HG03469 (cell line): ENCODE measurements around the gene PDLIM1.
A peak's percentile ranks its signal among the peaks of the same experiment; 100 is the strongest.

Experiments used
- ATAC-seq: cut with Tn5 transposase; IDR thresholded peaks from one replicate; pipeline ENCODE4 v1.9.1; 2021; ENCODE audit warnings: mild to moderate bottlenecking, moderate library complexity, moderate number of reproducible peaks; ENCODE audit not compliant: unreplicated experiment

The PDLIM1 gene

DNA sequence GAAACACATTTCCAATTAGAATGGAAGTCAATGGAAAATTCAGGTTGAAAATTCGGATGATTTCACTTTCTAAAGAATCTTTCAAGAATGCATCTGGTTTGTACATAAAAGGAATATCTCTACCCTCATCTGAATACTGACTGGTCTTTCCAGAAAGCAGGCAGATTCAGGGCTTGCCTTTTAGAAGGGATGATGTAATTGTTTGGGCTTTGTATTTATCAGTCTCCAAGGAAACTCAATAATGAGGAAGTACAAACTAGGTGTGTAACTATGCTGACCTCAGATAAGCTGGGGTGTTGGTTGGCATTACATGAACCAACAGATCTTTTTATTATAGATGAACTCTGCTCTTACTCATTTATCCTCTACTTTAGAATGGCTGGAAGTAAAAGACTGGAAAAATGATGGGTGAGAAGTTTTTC, 24.1 kb downstream of the PDLIM1 start:
- peak; percentile 87 for ATAC-seq

DNA sequence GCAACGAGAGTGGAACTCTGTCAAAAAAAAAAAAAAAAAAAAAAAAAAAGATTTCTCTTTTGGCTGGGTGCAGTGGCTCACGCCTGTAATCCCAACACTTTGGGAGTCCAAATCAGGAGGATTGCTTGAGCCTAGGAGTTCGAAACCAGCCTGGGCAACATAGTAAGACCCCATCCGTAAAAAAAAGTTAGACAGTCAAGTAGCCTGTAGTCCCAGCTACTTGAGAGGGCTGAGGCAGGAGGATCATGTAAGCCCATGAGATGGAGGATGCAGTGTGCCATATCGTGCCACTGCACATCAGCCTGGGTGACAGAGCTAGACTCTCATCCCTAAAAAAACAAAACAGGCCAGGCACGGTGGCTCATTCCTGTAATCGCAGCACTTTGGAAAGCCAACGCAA, 25.2 kb downstream of the PDLIM1 start:
- ATAC-seq, result no peak

DNA sequence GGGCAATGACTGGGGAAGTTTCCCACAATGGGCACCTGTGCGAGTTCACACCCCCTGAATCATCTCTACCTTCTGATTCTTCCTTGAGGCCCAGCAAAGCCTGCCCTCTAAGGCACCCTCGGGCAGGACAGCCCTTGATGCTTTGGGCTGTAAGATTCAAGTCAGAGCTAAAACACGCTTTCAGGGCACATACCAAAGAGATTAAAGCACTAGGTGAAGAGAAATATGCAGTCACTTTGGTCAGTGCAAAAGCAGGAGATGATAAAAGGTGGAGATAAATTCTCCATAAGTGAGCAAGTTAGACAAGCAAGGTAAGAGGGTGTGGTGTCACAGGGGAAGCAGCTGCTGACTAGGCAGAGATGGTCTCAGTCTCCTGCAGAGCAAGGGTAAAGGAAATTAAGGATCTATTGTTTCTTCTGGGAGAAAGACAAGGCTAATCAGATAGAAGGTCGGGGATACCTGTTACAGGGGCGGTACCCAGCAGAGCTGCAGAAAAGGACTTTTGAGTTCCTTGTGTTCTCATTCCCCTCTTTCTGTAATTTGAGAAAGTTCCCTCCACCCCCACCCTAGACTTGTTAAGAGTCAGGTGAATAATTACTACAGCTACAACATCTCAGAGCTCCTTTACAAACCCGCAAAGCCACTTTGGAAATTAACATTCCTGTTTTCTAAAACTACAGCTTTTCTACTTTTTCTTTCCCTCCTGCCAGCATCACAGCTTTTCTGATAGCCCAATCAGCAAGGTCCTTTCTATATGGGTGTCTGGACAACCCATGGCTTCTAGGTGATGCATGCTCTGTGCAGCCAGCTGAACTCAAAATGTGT, 26.4 kb downstream of the PDLIM1 start:
- ATAC-seq, result no peak

DNA sequence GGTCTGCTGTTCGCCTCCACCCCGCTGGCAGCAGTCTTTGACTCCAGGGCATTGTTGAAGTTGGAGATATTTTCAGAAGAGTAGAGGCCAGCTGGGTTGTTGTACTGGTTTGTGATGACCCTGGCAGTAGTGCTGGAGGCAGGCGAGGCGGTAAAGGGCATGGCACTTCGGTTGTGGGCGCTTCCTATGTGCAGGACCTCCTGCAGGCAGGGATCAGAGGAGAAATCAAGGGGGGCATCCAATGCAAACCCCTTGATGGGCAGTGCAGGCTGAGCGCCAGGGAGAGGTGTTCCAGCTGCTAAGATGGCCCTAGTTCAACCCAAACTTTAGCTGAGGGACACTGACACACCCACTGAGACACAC, 27.0 kb downstream of the PDLIM1 start:
- no peak for ATAC-seq

DNA sequence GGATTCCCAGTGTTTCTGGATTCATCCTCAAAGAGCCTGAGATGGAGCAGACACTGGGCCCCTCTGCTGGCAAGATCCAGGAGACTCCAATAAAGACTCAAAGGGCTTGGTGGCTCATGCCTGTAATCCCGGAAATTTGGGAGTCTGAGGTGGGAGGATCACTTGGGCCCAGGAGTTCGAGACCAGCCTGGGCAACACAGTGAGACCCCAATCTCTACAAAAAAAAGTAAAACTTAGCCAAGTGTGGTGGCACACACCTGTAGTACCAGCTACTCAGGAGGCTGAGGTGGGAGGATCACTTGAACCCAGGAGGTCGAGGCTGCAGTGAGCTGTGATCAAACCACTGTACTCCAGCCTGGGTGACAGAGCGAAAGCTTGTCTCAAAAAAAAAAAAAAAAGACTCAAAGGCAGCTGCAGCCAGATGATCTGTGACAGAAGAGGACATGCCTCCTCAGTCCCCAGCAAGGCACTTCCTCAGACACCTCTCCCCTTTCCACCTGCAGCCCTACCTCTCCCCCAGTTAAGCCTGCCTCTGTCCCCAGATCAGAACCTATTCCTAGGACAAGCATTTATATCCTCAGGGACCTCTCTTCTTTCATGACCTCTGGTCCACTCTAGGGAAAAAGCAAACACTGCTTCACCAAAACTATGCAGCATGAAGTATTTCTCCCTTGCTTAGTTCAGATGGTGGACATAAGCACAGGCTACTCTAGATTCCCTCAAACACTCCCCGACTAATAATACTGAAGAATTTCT, 27.9 kb downstream of the PDLIM1 start:
- no peak for ATAC-seq

DNA sequence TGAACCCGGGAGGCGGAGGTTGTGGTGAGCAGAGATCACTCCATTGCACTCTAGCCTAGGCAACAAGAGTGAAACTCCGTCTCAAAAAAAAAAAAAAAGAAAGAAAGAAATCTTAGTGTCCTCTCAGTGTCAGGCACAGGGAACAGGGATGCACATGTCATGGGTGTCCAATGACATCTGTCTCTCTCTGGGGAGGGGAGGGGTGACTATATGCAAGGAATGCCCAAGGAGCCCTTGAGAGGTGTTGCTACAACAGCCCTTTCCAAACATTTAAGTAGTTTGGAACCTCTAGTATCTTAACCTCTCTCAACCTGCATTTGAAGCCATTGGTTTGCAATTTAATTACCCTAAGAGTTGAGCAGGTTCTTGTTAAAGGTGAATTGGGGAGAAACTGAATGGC, 28.9 kb downstream of the PDLIM1 start:
- ATAC-seq, result no peak

DNA sequence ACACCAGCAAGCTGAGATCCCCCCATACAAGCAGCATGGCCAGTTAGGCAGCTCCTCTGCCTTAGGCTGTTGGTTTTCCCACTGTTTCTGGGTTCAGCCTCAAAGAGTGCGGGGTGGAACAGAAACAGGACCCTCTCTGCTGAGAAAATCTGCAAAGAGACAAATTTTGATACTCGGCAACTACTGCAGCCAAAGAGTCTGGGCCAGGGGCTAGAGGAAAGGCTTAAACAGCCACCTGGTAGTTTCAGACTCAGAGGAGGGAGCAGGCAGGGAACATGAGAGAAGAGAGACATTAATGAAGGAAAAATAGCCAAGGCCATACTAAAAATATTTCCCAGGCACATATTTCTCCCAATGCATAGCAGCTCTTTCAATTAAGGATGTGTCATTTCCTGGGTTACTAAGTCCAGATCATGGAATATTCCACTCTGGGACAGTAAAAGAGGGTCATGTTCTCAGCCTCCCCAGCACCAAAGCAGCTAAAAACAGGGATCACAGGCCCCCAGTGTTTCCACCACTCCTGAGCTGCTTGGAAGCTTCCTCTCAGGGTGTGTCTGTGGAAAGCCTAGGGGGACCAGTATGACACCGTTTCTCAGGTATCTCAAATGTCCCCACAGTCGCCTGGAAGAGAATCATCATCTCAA, 29.8 kb downstream of the PDLIM1 start:
- ATAC-seq, result no peak

DNA sequence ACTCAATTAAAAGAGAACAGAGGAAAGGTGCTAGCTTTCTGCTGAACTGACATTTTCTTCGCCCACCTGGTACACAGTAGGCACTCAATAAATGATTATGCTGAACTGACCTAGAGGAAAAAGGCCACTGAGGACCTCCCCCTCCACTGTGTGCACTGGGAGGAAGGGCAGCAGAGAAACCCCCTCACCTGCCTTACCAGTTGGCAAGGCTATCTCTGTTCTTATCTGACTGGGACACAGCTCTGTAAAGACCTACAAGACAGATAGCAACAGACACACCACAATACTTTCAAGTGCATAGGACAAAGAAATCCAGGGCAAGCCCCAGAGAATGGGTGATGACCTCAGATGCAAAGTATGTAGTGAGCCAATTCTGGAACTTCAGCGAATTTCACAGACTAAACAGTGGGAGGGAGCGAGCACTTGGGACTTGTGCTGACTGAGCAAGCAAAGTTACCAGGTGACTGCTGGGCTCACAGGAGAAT, 30.4 kb downstream of the PDLIM1 start:
- peak; percentile 56 for ATAC-seq

DNA sequence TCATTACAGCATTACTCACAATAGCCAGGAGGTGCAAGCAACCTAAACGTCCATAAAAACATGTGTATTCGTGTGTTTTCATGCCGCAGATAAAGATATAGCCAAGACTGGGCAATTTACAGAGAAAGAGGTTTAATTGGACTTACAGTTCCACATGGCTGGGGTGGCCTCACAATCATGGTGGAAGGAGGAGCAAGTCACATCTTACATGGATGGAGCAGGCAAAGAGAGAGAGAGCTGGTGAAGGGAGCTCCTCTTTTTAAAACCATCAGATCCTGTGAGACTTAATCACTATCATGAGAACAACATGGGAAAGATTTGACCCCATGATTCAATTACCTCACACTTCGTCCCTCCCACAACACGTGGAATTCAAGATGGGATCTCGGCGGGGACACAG, 33.0 kb downstream of the PDLIM1 start:
- ATAC-seq, result no peak

DNA sequence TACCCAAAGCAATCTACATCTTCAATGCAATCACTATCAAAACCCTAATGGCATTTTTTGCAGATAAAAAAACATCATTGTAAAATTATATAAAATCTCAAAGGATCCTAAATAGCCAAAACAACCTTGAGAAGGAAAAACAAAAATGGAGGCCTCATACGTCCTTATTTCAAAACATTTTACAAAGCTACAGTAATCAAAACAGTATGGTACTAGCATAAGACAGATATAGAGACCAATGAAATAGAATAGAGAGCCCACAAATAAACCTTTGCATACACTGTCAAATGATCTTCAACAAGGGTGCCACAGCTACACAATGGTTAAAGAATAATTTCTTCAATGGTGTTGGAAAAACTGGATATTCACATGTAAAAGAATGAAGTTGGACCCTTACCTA, 34.5 kb downstream of the PDLIM1 start:
- ATAC-seq, result no peak

DNA sequence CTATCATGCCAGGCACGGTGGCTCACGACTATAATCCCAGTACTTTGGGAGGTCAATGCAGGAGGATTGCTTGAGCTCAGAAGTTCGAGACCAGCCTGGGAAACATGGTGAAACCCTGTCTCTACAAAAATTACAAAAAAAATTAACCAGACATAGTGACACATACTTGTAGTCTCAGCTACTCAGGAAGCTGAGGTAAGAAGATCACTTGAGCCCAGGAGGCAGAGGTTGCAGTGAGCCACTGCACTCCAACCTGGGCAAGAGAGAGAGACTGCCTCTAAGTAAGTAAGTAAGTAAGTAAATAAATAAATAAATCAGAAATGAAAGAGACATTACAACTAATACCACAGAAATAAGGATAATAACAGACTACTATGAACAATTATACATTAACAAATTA, 36.2 kb downstream of the PDLIM1 start:
- ATAC-seq, result peak; percentile 52

DNA sequence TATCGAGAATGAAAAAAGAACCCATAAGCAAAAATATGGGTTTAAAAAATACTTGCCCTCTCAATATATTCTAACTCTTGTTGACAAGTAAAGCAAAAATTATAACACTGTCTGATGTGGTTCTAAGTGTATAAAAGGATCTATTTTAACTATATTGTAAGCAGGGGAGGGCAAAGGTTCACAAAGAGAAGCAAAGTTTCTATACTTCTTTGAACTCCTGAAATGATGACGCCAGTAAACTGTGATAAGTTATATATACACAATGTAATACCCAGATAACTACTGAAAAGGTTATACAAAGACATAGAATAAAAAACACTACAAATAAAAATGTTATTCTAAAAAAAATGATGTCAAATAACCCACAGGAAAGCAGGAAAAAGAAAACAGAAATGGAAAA, 37.1 kb downstream of the PDLIM1 start:
- ATAC-seq, result no peak

DNA sequence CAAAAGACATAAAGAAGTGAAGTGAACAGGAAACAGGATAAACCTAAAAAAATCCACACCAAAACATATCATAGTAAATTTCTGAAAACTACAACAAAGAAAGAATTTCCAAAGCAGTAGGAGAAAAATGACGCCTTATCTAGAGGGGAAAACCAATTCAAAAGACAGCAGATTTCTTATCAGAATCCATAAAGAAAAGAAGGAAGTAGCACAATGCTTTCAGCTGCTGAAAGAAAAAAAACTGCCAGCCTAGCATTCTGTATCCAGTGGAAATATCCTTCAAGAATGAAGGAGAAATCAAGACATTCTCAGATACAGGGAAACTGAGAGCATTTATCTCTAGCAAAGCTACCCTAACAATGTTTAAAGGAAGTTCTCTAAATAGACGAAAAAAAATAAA, 37.8 kb downstream of the PDLIM1 start:
- no peak for ATAC-seq

DNA sequence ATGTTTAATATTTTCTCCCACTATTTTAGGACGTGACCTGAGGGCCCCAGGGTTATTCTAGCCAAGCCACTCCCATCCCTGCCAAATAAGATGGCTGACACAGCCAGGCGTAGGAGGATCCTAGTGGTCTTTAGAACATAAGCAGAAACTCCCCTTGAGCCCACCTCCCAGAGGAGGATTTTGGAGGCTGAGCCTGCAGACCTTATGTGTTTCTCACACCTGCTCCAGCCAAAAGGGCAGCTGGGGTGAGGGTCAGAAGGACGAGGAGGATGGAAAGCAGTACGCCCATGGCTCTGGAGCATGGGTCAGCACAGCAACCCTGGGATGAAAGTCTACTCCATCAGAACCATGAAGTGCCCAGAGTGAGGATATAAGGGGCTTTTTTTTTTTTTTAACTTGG, 39.9 kb downstream of the PDLIM1 start:
- ATAC-seq, result no peak

DNA sequence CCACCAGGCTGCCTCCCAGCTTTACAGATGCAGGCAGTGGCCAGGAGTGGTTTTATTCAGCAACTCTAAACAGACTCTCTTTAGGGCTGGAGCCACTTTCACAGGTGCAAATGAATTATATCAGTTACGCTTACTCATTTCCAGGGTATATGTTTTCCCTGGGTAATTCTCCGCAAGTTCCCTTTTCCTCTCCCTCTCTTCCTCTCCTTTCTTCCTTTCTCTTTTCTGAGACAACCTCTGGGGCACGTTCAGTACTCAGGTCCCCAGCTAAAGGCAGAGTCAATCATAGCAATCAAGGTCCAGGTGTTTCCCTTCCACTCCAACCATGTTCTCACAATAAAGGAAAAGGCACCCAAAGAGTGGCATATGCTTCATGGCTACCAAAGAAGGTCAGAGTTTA, 41.3 kb downstream of the PDLIM1 start:
- no peak for ATAC-seq

DNA sequence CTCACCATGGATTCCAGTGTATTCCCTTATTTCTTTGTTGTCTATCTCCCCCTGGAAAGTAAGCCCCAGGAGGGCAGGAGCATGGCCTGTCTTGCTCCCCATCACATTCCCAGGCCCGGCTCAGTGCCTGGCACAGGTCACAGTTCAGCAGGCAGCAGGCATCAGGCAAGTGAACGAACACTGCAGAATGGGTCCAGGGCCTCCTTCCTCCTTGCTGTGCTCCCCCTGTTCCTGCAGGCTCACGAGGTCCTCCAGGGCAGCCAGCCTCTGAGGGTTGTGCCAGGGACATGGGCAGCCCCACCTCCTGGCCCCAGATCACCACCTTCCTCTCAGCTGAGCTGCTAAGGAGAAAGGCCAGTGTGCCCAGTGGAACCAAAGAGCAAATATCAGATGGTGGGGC, 41.8 kb downstream of the PDLIM1 start:
- no peak for ATAC-seq

DNA sequence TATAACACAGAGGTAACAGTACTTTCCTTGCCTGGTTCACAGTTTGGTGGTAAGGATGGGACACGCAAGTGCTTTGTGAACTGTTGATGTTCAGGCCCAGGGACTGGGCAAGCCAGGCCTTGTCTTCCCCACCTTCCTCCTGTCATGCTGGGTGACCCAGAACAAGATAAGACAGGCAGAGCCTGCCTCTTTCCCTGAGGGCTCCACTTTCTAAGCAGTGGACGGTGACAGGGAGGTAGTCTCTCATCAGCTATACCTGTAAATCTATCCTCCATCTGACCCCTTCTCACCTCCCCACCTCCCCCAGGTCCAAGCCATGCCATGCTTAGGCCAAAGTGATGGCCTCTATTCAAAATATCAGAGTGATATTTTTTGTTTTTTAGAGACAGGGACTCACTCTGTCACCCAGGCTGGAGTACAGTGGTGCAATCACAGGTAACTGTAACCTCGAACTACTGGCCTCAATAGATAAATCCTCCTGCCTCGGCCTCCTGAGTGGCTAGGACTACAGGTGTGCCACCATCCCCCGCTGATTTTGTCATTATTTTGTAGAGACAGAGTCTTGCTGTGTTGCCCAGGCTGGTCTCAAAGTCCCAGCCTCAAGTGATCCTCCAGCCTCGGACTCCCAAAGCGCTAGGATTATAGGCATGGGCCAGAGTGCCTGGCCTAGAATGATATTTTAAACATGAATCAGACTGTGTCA, 42.8 kb downstream of the PDLIM1 start:
- no peak for ATAC-seq

DNA sequence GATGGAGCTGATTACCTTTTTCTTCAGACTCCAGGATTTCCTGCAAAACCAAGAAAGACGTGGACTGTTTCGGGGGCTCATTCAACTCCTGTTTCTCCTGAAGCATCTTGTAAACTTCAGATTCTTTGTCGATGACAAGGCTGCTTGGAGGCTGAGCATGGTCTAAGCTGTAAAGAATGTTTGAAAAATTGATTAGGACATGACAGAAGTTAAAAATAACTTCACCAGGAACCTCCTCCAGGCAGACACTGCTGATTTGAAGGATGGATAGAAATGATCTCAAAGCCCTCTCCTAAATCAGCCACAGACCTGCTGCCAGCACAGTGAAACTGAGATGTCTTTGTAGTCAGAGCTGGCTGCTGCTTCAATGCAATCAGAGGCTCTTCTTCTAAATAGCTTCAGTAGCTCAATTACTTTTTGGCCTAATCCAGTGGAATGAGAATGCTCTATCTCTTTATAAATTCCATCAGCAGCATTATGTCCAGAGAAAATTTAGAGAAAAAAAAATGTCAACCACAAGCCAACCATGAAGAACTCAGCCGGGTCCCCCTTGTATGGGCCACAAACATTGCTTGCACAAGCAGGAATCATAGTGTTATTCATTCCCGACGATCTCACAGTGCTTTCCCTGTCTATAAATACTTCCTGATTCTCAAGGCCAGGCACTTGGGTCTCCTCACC, 43.5 kb downstream of the PDLIM1 start:
- no peak for ATAC-seq

DNA sequence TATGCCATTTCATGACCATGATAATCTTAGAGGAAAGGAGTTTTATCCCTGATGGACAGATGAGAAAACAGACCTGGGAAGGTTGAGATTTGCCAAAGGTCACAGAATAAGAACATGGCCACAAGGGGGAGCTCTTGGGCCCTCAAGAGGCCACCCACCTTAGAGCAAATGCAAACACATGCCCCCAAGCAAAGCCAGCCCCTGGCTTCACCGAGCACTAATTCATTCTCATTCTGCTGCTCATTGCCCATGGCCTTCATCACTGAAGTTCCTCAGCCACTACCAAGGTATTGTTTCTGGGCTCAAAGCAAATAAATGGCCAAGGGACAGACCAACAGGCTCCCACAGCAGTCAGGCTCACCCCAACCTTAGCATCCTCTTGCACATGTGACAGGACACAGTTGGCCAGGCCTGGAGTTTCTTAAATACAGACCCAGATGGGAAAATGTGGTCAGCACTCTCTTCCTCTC, 44.2 kb downstream of the PDLIM1 start:
- no peak for ATAC-seq

DNA sequence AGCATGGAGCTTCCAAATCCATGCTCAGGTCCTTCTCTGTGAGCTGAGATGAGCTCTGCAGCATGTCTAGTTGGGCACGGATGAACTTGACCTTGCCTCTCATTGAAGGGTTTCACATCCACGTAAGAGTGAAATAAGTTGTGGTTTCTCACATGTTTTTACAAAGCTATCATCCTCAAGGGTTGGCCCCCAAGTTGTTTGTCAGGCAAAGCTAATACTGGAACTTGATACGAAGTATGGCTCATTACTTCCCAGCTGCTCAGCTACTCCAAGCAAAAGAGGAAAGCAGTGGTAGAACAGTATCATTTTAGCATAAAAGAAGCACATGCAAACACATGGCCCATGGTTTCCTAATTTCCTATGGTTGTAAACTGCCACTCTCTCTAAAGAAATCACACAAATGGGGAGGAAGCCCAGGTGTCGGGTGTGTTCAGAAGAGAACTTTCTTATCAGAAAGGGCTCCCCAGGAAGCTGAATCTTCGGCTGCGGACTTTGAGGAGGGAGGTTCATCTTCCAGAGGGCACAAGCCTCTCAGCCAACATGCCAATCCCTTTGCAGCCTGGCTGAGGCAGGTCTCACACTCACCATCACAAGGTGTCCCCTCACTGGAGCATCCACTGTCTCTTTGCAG, 45.3 kb downstream of the PDLIM1 start:
- peak; percentile 86 for ATAC-seq
